Natural killer cell (primary cell): ENCODE data around the gene PHAF1. TPM values are rescaled to one million over a fixed set of nuclear protein-coding genes. Genes with fewer than 3 reads are reported as not detected.
A peak's percentile ranks its signal among the peaks of the same experiment; 100 is the strongest.

Source experiments
- ATAC-seq, 3 donors: fragments of 150-1000 bp in 2 of 3; fragments of 200-7000 bp in 1 of 3; cut with Tn5 transposase; 1 replicate in 1 of 3; 2 replicates in 2 of 3; pipeline ENCODE4 v1.10.0; 2021; ENCODE audit warnings: mild to moderate bottlenecking in 2 of 3, moderate library complexity in 2 of 3
- DNase-seq, 2 donors: peaks; one replicate each; pipeline versions ENCODE4 v3.0.0 to v3.0.0-alpha.2; 2013 to 2021; ENCODE audit warnings: mixed read lengths in 1 of 2
- H3K27ac ChIP-seq: one replicate; pipeline ENCODE4 v1.5.1; 2013; ENCODE audit warnings: mild to moderate bottlenecking, low read length
- H3K27me3 ChIP-seq: one replicate; pipeline ENCODE4 v1.6.1; 2013; ENCODE audit warnings: low read length; ENCODE audit not compliant: control insufficient read depth, insufficient read depth
- H3K36me3 ChIP-seq: one replicate; pipeline ENCODE4 v1.6.1; 2013; ENCODE audit warnings: low read length; ENCODE audit not compliant: control insufficient read depth, insufficient read depth
- H3K4me1 ChIP-seq: one replicate; pipeline ENCODE4 v1.6.1; 2013; ENCODE audit warnings: low read length; ENCODE audit not compliant: control insufficient read depth, insufficient read depth
- H3K4me3 ChIP-seq: one replicate; pipeline ENCODE4 v1.5.1; 2013; ENCODE audit warnings: low read length
- H3K9me3 ChIP-seq: one replicate; pipeline ENCODE4 v1.6.1; 2013; ENCODE audit warnings: low read length; ENCODE audit not compliant: control insufficient read depth, insufficient read depth
- H3K27ac Mint-ChIP-seq, 2 donors: one replicate each; pipeline ENCODE4 v1.8.0; 2022; ENCODE audit warnings: mild to moderate bottlenecking in 2 of 2, mixed read lengths in 2 of 2, moderate library complexity in 1 of 2
- H3K27me3 Mint-ChIP-seq, 2 donors: one replicate each; pipeline ENCODE4 v1.8.0; 2022; ENCODE audit warnings: low read depth in 2 of 2, mixed read lengths in 2 of 2
- H3K36me3 Mint-ChIP-seq: one replicate; pipeline ENCODE4 v1.8.0; 2022; ENCODE audit warnings: mixed read lengths
- H3K4me1 Mint-ChIP-seq, 2 donors: one replicate each; pipeline ENCODE4 v1.8.0; 2022; ENCODE audit warnings: mixed read lengths in 2 of 2
- H3K4me3 Mint-ChIP-seq: one replicate; pipeline ENCODE4 v1.8.0; 2022; ENCODE audit warnings: mild to moderate bottlenecking, moderate library complexity, mixed read lengths
- H3K9me3 Mint-ChIP-seq, 2 donors: one replicate each; pipeline ENCODE4 v1.8.0; 2022; ENCODE audit warnings: mixed read lengths in 2 of 2
- CTCF ChIP-seq: fragments of 200-600 bp; IDR thresholded peaks from one replicate; pipeline ENCODE4 v1.8.0; 2022; ENCODE audit warnings: antibody characterized with exemption
- WGBS: methylation state at CpG from one replicate; pipeline ENCODE4 v1.1.7; 2013; ENCODE audit warnings: missing lambda C conversion rate; ENCODE audit not compliant: insufficient coverage; 5-methylcytosine and 5-hydroxymethylcytosine counted together
- intact Hi-C: fragments of 100-400 bp; cut with micrococcal nuclease; formaldehyde crosslinking; loops from one replicate; pipeline ENCODE4 v1.14.2; 2022
- total RNA-seq, 4 donors: library from RNA; stranded (reverse); fragments of 120-200 nt in 1 of 4; gene quantifications; one replicate each; pipeline versions ENCODE4 v1.2.3 to v1.2.4, GENCODE V29; 2013 to 2022

PHAF1 gene
- total RNA-seq, 3 donors from 2014 or later (not counting 1 experiment from before 2014, with no cell fraction given), result 17.0 to 22.4 (median 22.0) TPM

- TF ChIP-seq CTCF, result no peak
- H3K27me3 ChIP-seq, result no peaks in the 10 kb centered on the region
- no peaks in the 10 kb centered on the region for H3K4me1 Mint-ChIP-seq
- no peaks in the 10 kb centered on the region for H3K9me3 Mint-ChIP-seq
- intact Hi-C loops, result loop anchor here (2.0 to 10.0 kb wide), 2 partner anchors 87 to 125 kb away; no protein-coding TSS in a partner anchor
- no peak overlapping the region for H3K27ac ChIP-seq
- ATAC-seq, result no peak
- 78% methylated on average over 2 of the region's 4 CpGs for WGBS
- H3K27me3 Mint-ChIP-seq, result no peaks in the 10 kb centered on the region
- no peaks in the 10 kb centered on the region for H3K9me3 ChIP-seq
- no peak overlapping the region for H3K4me3 ChIP-seq
- no peak for DNase-seq
- H3K4me1 ChIP-seq, result no peaks in the 10 kb centered on the region
- H3K4me3 Mint-ChIP-seq, result no peak overlapping the region
- H3K36me3 Mint-ChIP-seq, result no peaks in the 10 kb centered on the region
- H3K27ac Mint-ChIP-seq, result no peak overlapping the region
- H3K36me3 ChIP-seq, result peaks cover 12% of the 10 kb centered on the region
These were observed 8.2 kb upstream of the PHAF1 start for GRCh38 chr16:67101311-67102082.

GRCh38 chr16:67104061-67104460 is 5.7 kb upstream of the PHAF1 start:
- TF ChIP-seq CTCF, result no peak
- no peaks in the 10 kb centered on the region for H3K27me3 Mint-ChIP-seq
- WGBS, result 64% methylated on average over 4 of the region's 4 CpGs
- Histone ChIP-seq H3K36me3 (peaks cover 11% of the 10 kb centered on the region), H3K4me3 (no peak overlapping the region), H3K4me1 (peaks cover 2% of the 10 kb centered on the region), H3K9me3 (no peaks in the 10 kb centered on the region), H3K27ac (no peak overlapping the region), H3K27me3 (no peaks in the 10 kb centered on the region)
- no peak overlapping the region for H3K4me3 Mint-ChIP-seq
- intact Hi-C loops, result loop anchor here (10.0 kb wide), 1 partner anchor 89 kb away; no protein-coding TSS in a partner anchor
- H3K9me3 Mint-ChIP-seq, result no peaks in the 10 kb centered on the region
- no peak for ATAC-seq
- no peaks in the 10 kb centered on the region for H3K36me3 Mint-ChIP-seq
- DNase-seq, result peak in 1 of 2 donors; percentile 18
- H3K4me1 Mint-ChIP-seq, result no peaks in the 10 kb centered on the region
- H3K27ac Mint-ChIP-seq, result no peak overlapping the region

GRCh38 chr16:67104845-67105244 is 4.9 kb upstream of the PHAF1 start:
- Mint-ChIP-seq H3K27ac (no peak overlapping the region), H3K4me1 (peaks cover 6 to 7% of the 10 kb centered on the region in 2 donors), H3K27me3 (no peaks in the 10 kb centered on the region), H3K9me3 (no peaks in the 10 kb centered on the region), H3K4me3 (no peak overlapping the region), H3K36me3 (no peaks in the 10 kb centered on the region)
- Histone ChIP-seq H3K27me3 (no peaks in the 10 kb centered on the region), H3K9me3 (no peaks in the 10 kb centered on the region), H3K36me3 (peaks cover 7% of the 10 kb centered on the region), H3K27ac (no peak overlapping the region), H3K4me1 (peaks cover 7% of the 10 kb centered on the region), H3K4me3 (no peak overlapping the region)
- DNase-seq (no peak), ATAC-seq (no peak)
- no peak for TF ChIP-seq CTCF
- WGBS, result 87% methylated on average over 5 of the region's 6 CpGs
- intact Hi-C loops, result loop anchor here (10.0 kb wide), 1 partner anchor 90 kb away; no protein-coding TSS in a partner anchor
